ENCODE measurements around the gene INAVA. TPM values are rescaled to one million over a fixed set of nuclear protein-coding genes. Genes with fewer than 3 reads are reported as not detected.
A peak's percentile ranks its signal among the peaks of the same experiment; 100 is the strongest.

Gene INAVA
- total RNA-seq, 1 experiment from 2014 or later: 36.8 TPM

- H3K4me2 ChIP-seq (ENCODE audit: insufficient read depth, insufficient read length, low read length): no peak overlapping the region
- no peak overlapping the region for H3K14ac ChIP-seq (ENCODE audit: insufficient read depth, low read length)
- no peak overlapping the region for H3K9ac ChIP-seq (ENCODE audit: extremely low read depth, insufficient read length, low read length)
- Mint-ChIP-seq H3K36me3 (ENCODE audit: insufficient read depth in 1 of 3, low read depth in 3 of 3) (peaks cover 15 to 27% (median 26%) of the 10 kb centered on the region in 3 experiments; a peak in 6 of 7 replicates), H3K9me3 (no peaks in the 10 kb centered on the region; a peak in 1 of 5 replicates), H3K4me3 (no peak overlapping the region; a peak in 1 of 5 replicates), H3K27me3 (ENCODE audit: low read depth) (no peaks in the 10 kb centered on the region), H3K4me1 (peaks cover 56 to 62% of the 10 kb centered on the region in 2 experiments), H3K27ac (peak overlapping the region in 2 of 3 experiments; percentile 70 to 96; a peak in 1 of 7 replicates)
- no peak for DNase-seq
- H4K8ac ChIP-seq (replicated peaks; ENCODE audit: insufficient read length, low read depth, low read length): no peak overlapping the region
- no peaks in the 10 kb centered on the region for H3K9me3 ChIP-seq (ENCODE audit: control insufficient read depth, low read depth, low read length)
- TF ChIP-seq CTCF (conservative IDR thresholded peaks at IDR 0.05): no peak
- WGBS (ENCODE audit: extremely low coverage, insufficient read length, low lambda C conversion rate): no CpG with 5 or more reads among the region's 8 CpGs
- peaks cover 25% of the 10 kb centered on the region for H3K23me2 ChIP-seq (ENCODE audit: insufficient read length, low read depth, low read length, poor library complexity, severe bottlenecking)
- no peak overlapping the region for H2BK15ac ChIP-seq (ENCODE audit: low read depth, low read length)
- no peak overlapping the region for H2AFZ ChIP-seq (ENCODE audit: low read length)
- peaks cover 2% of the 10 kb centered on the region for H4K20me1 ChIP-seq (ENCODE audit: control insufficient read depth, insufficient read depth, insufficient read length)
- H3K18ac ChIP-seq (ENCODE audit: insufficient read length, low read depth, low read length): no peak overlapping the region
- H2AK5ac ChIP-seq (ENCODE audit: insufficient read length, low read length): no peak overlapping the region
- no peak overlapping the region for H4K91ac ChIP-seq (ENCODE audit: insufficient read length, low read depth, low read length)
- no peak overlapping the region for H3K23ac ChIP-seq (ENCODE audit: insufficient read length, low read depth, low read length)
- H3T11ph ChIP-seq (ENCODE audit: low read length): no peak overlapping the region
- H2BK5ac ChIP-seq (ENCODE audit: insufficient read length, low read length): no peak overlapping the region
- no peak overlapping the region for H2BK120ac ChIP-seq (ENCODE audit: low read depth, low read length, poor library complexity, severe bottlenecking)
- H3K27ac ChIP-seq (ENCODE audit: insufficient read length, low read depth, low read length): no peak overlapping the region
- H4K5ac ChIP-seq (ENCODE audit: insufficient read length, low read depth, low read length): no peak overlapping the region
- no peak overlapping the region for H3K4ac ChIP-seq (ENCODE audit: low read depth, low read length)
- H3K4me1 ChIP-seq (ENCODE audit: insufficient read depth, low read length): peaks cover 20% of the 10 kb centered on the region; the same call in 1 of the 2 replicates
- peaks cover 22% of the 10 kb centered on the region; the same call in 1 of the 2 replicates for H3K79me2 ChIP-seq (ENCODE audit: insufficient read depth, low read length)
- peaks cover 7% of the 10 kb centered on the region for H3K79me1 ChIP-seq (ENCODE audit: insufficient read depth, low read depth, low read length, poor library complexity, severe bottlenecking)
- no peak overlapping the region for H2BK20ac ChIP-seq (ENCODE audit: low read depth, low read length, poor library complexity, severe bottlenecking)
- no peaks in the 10 kb centered on the region for H3K27me3 ChIP-seq (ENCODE audit: insufficient read depth, low read length)
- no peak overlapping the region for H2BK12ac ChIP-seq (ENCODE audit: insufficient read length, low read depth, low read length)
- H3K56ac ChIP-seq (ENCODE audit: insufficient read length, low read depth, low read length): no peak overlapping the region
These were observed 716 bp downstream of the INAVA start for GRCh38 chr1:200895443-200895789.

Measured in H9 (cell line).